ENCODE data around the gene FAM107A.

GRCh38 chr3:58566398-58567250 is 10.6 kb downstream of the FAM107A start:
- TF ChIP-seq CTCF (optimal IDR thresholded peaks at IDR 0.05 in 1 of 3, IDR thresholded peaks at IDR 0.05 in 1 of 3, conservative IDR thresholded peaks at IDR 0.05 in 1 of 3; ENCODE audit: extremely low read depth in 1 of 3, insufficient read depth in 2 of 3, low read length in 3 of 3) (no peak), EZH2 (IDR thresholded peaks at IDR 0.05; ENCODE audit: low read length) (no peak)
